HG02588 (cell line): Measurements from ENCODE around the gene PAQR4.

Source experiments
- ATAC-seq: cut with Tn5 transposase; IDR thresholded peaks from one replicate; pipeline ENCODE4 v1.9.1; 2021; ENCODE audit warnings: mild to moderate bottlenecking, moderate library complexity; ENCODE audit not compliant: unreplicated experiment

Gene PAQR4

GRCh38 chr16:2979669-2980226, 10.6 kb downstream of the PAQR4 start:
- no peak for ATAC-seq

- ATAC-seq, result peak; percentile 67
Observed at GRCh38 chr16:2980227-2981176, 11.4 kb downstream of the PAQR4 start, which contains the start of gene PKMYT1. PKMYT1 (minus strand) TSS chr16:2980446; CDS start chr16:2979657, 789 bp downstream.

- ATAC-seq, result no peak
Observed at GRCh38 chr16:2981177-2981898, 12.2 kb downstream of the PAQR4 start.

GRCh38 chr16:2981899-2982250, 12.7 kb downstream of the PAQR4 start:
- no peak for ATAC-seq

- no peak for ATAC-seq
Observed at GRCh38 chr16:2982402-2982801, 13.3 kb downstream of the PAQR4 start.

- ATAC-seq, result no peak
Observed at GRCh38 chr16:2983706-2984136, 14.6 kb downstream of the PAQR4 start.

- no peak for ATAC-seq
Observed at GRCh38 chr16:2985462-2985861, 16.3 kb downstream of the PAQR4 start.

GRCh38 chr16:2985893-2986355, 16.8 kb downstream of the PAQR4 start:
- ATAC-seq, result no peak

GRCh38 chr16:2986623-2987188, 17.6 kb downstream of the PAQR4 start:
- no peak for ATAC-seq

GRCh38 chr16:2987286-2987685, 18.1 kb downstream of the PAQR4 start:
- ATAC-seq, result no peak

GRCh38 chr16:2987833-2988232, 18.7 kb downstream of the PAQR4 start:
- ATAC-seq, result no peak

GRCh38 chr16:2988590-2989099, 19.5 kb downstream of the PAQR4 start:
- no peak for ATAC-seq

GRCh38 chr16:2990891-2991290, 21.7 kb downstream of the PAQR4 start:
- ATAC-seq, result no peak

GRCh38 chr16:2991566-2992261, 22.6 kb downstream of the PAQR4 start:
- no peak for ATAC-seq

GRCh38 chr16:2992383-2993081, 23.4 kb downstream of the PAQR4 start:
- no peak for ATAC-seq

GRCh38 chr16:2996298-2996697, 27.1 kb downstream of the PAQR4 start:
- no peak for ATAC-seq

- ATAC-seq, result no peak
Observed at GRCh38 chr16:2999929-3000328, 30.8 kb downstream of the PAQR4 start.

GRCh38 chr16:3000540-3000939, 31.4 kb downstream of the PAQR4 start:
- ATAC-seq, result no peak

- no peak for ATAC-seq
Observed at GRCh38 chr16:3001316-3001715, 32.2 kb downstream of the PAQR4 start.
